Esophagus squamous epithelium (tissue), 5 donors: ENCODE measurements around the gene GPER1. TPM values are rescaled to one million over a fixed set of nuclear protein-coding genes. Genes with fewer than 3 reads are reported as not detected.
"Not testable (repeated sequence)": the region's sequence is repeated elsewhere in the genome, so short reads cannot be mapped to it uniquely, and the experiment has no call there.

ENCODE experiments used
- DNase-seq: peaks from one replicate; lab custom pipeline; 2025; lab: John Stamatoyannopoulos, UW
- H3K27ac ChIP-seq, 4 donors: fragments of 200-600 bp; sonication (generic); one replicate each; pipeline ENCODE4 v1.5.1; 2016 to 2019; ENCODE audit warnings: mild to moderate bottlenecking in 1 of 4
- H3K27me3 ChIP-seq, 4 donors: fragments of 200-600 bp; sonication (generic); 1 replicate in 3 of 4; 2 replicates in 1 of 4; pipeline versions ENCODE4 v1.5.1 to v1.6.0; 2017 to 2021; ENCODE audit warnings: antibody characterized with exemption in 1 of 4
- H3K36me3 ChIP-seq, 3 donors: fragments of 200-600 bp; sonication (generic); one replicate each; pipeline ENCODE4 v1.5.1; 2016 to 2019
- H3K4me1 ChIP-seq, 3 donors: fragments of 200-600 bp; sonication (generic); one replicate each; pipeline ENCODE4 v1.5.1; 2017 to 2019
- H3K4me3 ChIP-seq, 4 donors: fragments of 200-600 bp; sonication (generic); 1 replicate in 3 of 4; 2 replicates in 1 of 4; pipeline ENCODE4 v1.5.1; 2016 to 2019; ENCODE audit warnings: mild to moderate bottlenecking in 2 of 4, moderate library complexity in 1 of 4
- H3K9me3 ChIP-seq, 3 donors: fragments of 200-600 bp; sonication (generic); one replicate each; pipeline ENCODE4 v1.5.1; 2016 to 2019
- CTCF ChIP-seq, 6 experiments: fragments of 450-650 bp in 4 of 6; fragments of 200-600 bp in 2 of 6; sonication (generic) in 2 of 6; IDR thresholded peaks; one replicate each; pipeline ENCODE4 v1.5.1; 2016 to 2019; ENCODE audit warnings: antibody characterized with exemption in 6 of 6, mild to moderate bottlenecking in 4 of 6, moderate library complexity in 4 of 6
- POLR2A ChIP-seq, 4 donors: fragments of 450-650 bp; IDR thresholded peaks; one replicate each; pipeline ENCODE4 v1.6.1; 2017; ENCODE audit warnings: antibody characterized with exemption in 4 of 4, mild to moderate bottlenecking in 4 of 4, moderate library complexity in 3 of 4
- WGBS, 2 donors: methylation state at CpG; one replicate each; pipeline ENCODE4 v1.1.5; 2018; 5-methylcytosine and 5-hydroxymethylcytosine counted together
- intact Hi-C: fragments of 100-400 bp; cut with DNase I; formaldehyde crosslinking; loops from one replicate; pipeline ENCODE4 v1.15.0; 2022
- total RNA-seq, 4 donors: library from RNA; depleted of rRNA; stranded (reverse); fragments of >200 nt; gene quantifications; one replicate each; pipeline ENCODE4 v1.1.0, GENCODE V29; 2016
- donor health status: DM: yes; HTN: yes; CAD: no.

GPER1 gene
- total RNA-seq, 4 donors from 2014 or later, result 0.87 to 2.3 (median 1.5) TPM

DNA sequence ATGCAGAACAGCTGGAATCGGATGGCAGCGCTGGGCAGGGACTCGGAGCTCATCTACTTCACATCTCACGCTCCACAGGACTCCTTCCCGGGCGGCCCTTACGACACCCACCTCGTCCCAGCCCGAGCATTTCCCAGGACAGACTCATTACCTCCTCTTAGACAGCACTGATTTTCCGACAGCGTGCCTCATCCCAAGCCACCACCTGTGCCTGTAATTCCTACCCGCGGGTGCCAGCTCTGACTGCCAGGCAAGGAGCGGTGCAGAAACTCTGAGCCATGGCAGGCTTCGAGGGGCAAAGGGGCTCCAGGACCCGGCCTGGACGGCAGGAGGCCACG lies 25.6 kb downstream of the GPER1 start:
- H3K9me3 ChIP-seq, result no peaks in the 10 kb centered on the region
- H3K27me3 ChIP-seq, result no peaks in the 10 kb centered on the region
- peaks cover 0 to 8% (median 0%) of the 10 kb centered on the region in 3 donors for H3K36me3 ChIP-seq
- no peaks in the 10 kb centered on the region for H3K4me1 ChIP-seq
- intact Hi-C loops, result no loop called here
- no peak overlapping the region for H3K27ac ChIP-seq
- no peak overlapping the region for H3K4me3 ChIP-seq
- DNase-seq, result no peak
- no peak for TF ChIP-seq POLR2A (IDR thresholded peaks at IDR 0.05)
- no peak for TF ChIP-seq CTCF (IDR thresholded peaks at IDR 0.05)
- WGBS, 2 donors, result 94 to 97% methylated on average over 9 to 14 of the region's 18 CpGs

- H3K27me3 ChIP-seq, result no peaks in the 10 kb centered on the region
- 92 to 95% methylated on average over 2 to 8 of the region's 13 CpGs for WGBS, 2 donors
- intact Hi-C loops, result no loop called here
- no peak for TF ChIP-seq POLR2A (IDR thresholded peaks at IDR 0.05)
- TF ChIP-seq CTCF (IDR thresholded peaks at IDR 0.05), result no peak
- no peak overlapping the region for H3K27ac ChIP-seq
- no peaks in the 10 kb centered on the region for H3K4me1 ChIP-seq
- H3K9me3 ChIP-seq, result no peaks in the 10 kb centered on the region
- peaks cover 0 to 8% (median 0%) of the 10 kb centered on the region in 3 donors for H3K36me3 ChIP-seq
- DNase-seq, result no peak
- H3K4me3 ChIP-seq, result no peak overlapping the region
Measured at GRCh38 chr7:1114088-1114487, 26.2 kb downstream of the GPER1 start.

GRCh38 chr7:1114505-1114904 lies 26.6 kb downstream of the GPER1 start:
- peaks cover 0 to 8% (median 0%) of the 10 kb centered on the region in 3 donors for H3K36me3 ChIP-seq
- DNase-seq, result no peak
- 84 to 100% methylated on average over 3 to 19 of the region's 19 CpGs for whole genome bisulfite sequencing, 2 donors
- H3K27ac ChIP-seq, result no peak overlapping the region
- no peaks in the 10 kb centered on the region for H3K9me3 ChIP-seq
- no peaks in the 10 kb centered on the region for H3K27me3 ChIP-seq
- no peaks in the 10 kb centered on the region for H3K4me1 ChIP-seq
- intact Hi-C loops, result no loop called here
- H3K4me3 ChIP-seq, result no peak overlapping the region
- TF ChIP-seq CTCF (IDR thresholded peaks at IDR 0.05), result no peak
- TF ChIP-seq POLR2A (IDR thresholded peaks at IDR 0.05), result no peak

DNA sequence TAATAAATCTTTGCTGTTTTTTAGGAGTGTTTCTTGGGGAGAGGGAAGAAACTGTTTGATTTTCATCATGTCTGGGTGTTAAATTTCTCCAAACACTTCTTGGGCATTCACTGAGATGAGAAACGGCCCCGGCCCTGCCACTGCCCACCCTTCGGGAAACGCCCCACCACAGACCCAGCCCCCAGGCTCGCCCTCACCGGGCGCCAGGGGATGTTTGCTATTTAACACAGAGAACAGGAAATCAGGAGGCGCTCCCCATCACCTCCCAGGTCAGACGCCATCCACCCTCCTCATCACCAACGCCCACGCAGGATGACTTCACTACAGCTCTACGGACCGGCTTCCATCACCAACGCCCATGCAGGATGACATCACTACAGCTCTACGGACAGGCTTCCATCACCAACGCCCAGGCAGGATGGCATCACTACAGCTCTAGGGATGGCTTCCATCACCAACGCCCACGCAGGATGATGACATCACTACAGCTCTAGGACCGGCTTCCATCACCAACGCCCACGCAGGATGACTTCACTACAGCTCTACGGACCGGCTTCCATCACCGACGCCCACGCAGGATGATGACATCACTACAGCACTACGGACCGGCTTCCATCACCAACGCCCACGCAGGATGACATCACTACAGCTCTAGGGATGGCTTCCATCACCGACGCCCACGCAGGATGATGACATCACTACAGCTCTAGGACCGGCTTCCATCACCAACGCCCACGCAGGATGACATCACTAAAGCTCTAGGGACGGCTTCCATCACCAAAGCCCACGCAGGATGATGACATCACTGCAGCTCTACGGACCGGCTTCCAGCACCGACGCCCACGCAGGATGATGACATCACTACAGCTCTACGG lies 27.5 kb downstream of the GPER1 start:
- DNase-seq, H3K27ac ChIP-seq, H3K36me3 ChIP-seq, H3K4me3 ChIP-seq, H3K4me1 ChIP-seq, H3K27me3 ChIP-seq, intact Hi-C loops, H3K9me3 ChIP-seq: not testable (repeated sequence)
- 93 to 95% methylated on average over 26 to 36 of the region's 44 CpGs for WGBS, 2 donors

DNA sequence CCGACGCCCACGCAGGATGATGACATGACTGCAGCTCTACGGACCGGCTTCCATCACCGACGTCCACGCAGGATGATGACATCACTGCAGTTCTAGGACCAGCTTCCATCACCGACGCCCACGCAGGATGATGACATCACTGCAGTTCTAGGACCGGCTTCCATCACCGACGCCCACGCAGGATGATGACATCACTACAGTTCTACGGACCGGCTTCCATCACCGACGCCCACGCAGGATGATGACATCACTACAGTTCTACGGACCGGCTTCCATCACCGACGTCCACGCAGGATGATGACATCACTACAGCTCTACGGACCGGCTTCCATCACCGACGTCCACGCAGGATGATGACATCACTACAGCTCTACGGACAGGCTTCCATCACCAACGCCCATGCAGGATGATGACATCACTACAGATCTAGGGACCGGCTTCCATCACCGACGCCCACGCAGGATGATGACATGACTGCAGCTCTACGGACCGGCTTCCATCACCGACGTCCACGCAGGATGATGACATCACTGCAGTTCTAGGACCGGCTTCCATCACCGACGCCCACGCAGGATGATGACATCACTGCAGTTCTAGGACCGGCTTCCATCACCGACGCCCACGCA lies 28.6 kb downstream of the GPER1 start:
- H3K27ac ChIP-seq, H3K4me3 ChIP-seq, DNase-seq, H3K36me3 ChIP-seq, H3K9me3 ChIP-seq, intact Hi-C loops, H3K27me3 ChIP-seq, H3K4me1 ChIP-seq: not testable (repeated sequence)
- WGBS, 2 donors, result 89 to 90% methylated on average over 2 to 40 of the region's 49 CpGs

GRCh38 chr7:1117321-1117928 lies 29.5 kb downstream of the GPER1 start:
- Histone ChIP-seq H3K27me3 (no peaks in the 10 kb centered on the region), H3K4me1 (no peaks in the 10 kb centered on the region), H3K4me3 (no peak overlapping the region), H3K9me3 (no peaks in the 10 kb centered on the region), H3K36me3 (no peaks in the 10 kb centered on the region), H3K27ac (no peak overlapping the region)
- intact Hi-C loops, result no loop called here
- TF ChIP-seq POLR2A (IDR thresholded peaks at IDR 0.05), result no peak
- TF ChIP-seq CTCF (IDR thresholded peaks at IDR 0.05), result no peak
- 92 to 96% methylated on average over 32 to 37 of the region's 38 CpGs for WGBS, 2 donors
- no peak for DNase-seq
